H9 (cell line): Measurements from ENCODE around the gene RNF130. TPM values are rescaled to one million over a fixed set of nuclear protein-coding genes. Genes with fewer than 3 reads are reported as not detected.

Experiments
- DNase-seq: peaks from one replicate; pipeline ENCODE4 v3.0.0-alpha.2; 2017
- H2AFZ ChIP-seq: one replicate; pipeline ENCODE4 v1.6.1; 2013; ENCODE audit warnings: mild to moderate bottlenecking, low read length, control low read depth, moderate library complexity
- H2AK5ac ChIP-seq: 2 replicates; pipeline ENCODE4 v1.6.1; 2013; ENCODE audit warnings: low read length, control low read depth, mixed read lengths; ENCODE audit not compliant: insufficient read length
- H2BK120ac ChIP-seq: one replicate; pipeline ENCODE4 v1.6.1; 2013; ENCODE audit warnings: low read depth, mild to moderate bottlenecking, low read length, control low read depth, inconsistent platforms; ENCODE audit not compliant: poor library complexity, severe bottlenecking
- H2BK12ac ChIP-seq: 2 replicates; pipeline ENCODE4 v1.6.1; 2013; ENCODE audit warnings: low read length, control low read depth, mixed read lengths, low read depth; ENCODE audit not compliant: insufficient read length
- H2BK15ac ChIP-seq: 2 replicates; pipeline ENCODE4 v1.6.1; 2013; ENCODE audit warnings: low read depth, low read length, control low read depth
- H2BK20ac ChIP-seq: one replicate; pipeline ENCODE4 v1.6.1; 2013; ENCODE audit warnings: low read depth, mild to moderate bottlenecking, low read length, control low read depth, inconsistent platforms; ENCODE audit not compliant: poor library complexity, severe bottlenecking
- H2BK5ac ChIP-seq: 2 replicates; pipeline ENCODE4 v1.6.1; 2013; ENCODE audit warnings: low read length, control low read depth, mixed read lengths; ENCODE audit not compliant: insufficient read length
- H3K14ac ChIP-seq: 2 replicates; pipeline ENCODE4 v1.6.1; 2013; ENCODE audit warnings: low read length, control low read depth; ENCODE audit not compliant: insufficient read depth
- H3K18ac ChIP-seq: 2 replicates; pipeline ENCODE4 v1.6.1; 2013; ENCODE audit warnings: low read depth, mild to moderate bottlenecking, mixed read lengths, low read length, control low read depth; ENCODE audit not compliant: insufficient read length
- H3K23ac ChIP-seq: 2 replicates; pipeline ENCODE4 v1.6.1; 2013; ENCODE audit warnings: low read length, control low read depth, mixed read lengths, low read depth; ENCODE audit not compliant: insufficient read length
- H3K23me2 ChIP-seq: 2 replicates; pipeline ENCODE4 v1.6.1; 2013; ENCODE audit warnings: low read depth, mild to moderate bottlenecking, mixed read lengths, low read length, control low read depth; ENCODE audit not compliant: insufficient read length, poor library complexity, severe bottlenecking
- H3K27ac ChIP-seq: 2 replicates; pipeline ENCODE4 v1.5.1; 2013; ENCODE audit warnings: low read length, control low read depth, mixed read lengths, low read depth; ENCODE audit not compliant: insufficient read length
- H3K27me3 ChIP-seq: 2 replicates; pipeline ENCODE4 v1.6.1; 2013; ENCODE audit warnings: low read length, control low read depth, inconsistent platforms; ENCODE audit not compliant: insufficient read depth
- H3K4ac ChIP-seq: 2 replicates; pipeline ENCODE4 v1.6.1; 2013; ENCODE audit warnings: low read depth, mild to moderate bottlenecking, control low read depth, inconsistent platforms, low read length, moderate library complexity
- H3K4me1 ChIP-seq: 2 replicates; pipeline ENCODE4 v1.6.1; 2013; ENCODE audit warnings: low read length, control low read depth, inconsistent platforms; ENCODE audit not compliant: insufficient read depth
- H3K4me2 ChIP-seq: 2 replicates; pipeline ENCODE4 v1.6.1; 2013; ENCODE audit warnings: low read length, control low read depth, mixed read lengths; ENCODE audit not compliant: insufficient read length, insufficient read depth
- H3K56ac ChIP-seq: 2 replicates; pipeline ENCODE4 v1.6.1; 2013; ENCODE audit warnings: low read depth, mild to moderate bottlenecking, mixed read lengths, low read length, control low read depth; ENCODE audit not compliant: insufficient read length
- H3K79me1 ChIP-seq: 2 replicates; pipeline ENCODE4 v1.6.1; 2013; ENCODE audit warnings: low read depth, mild to moderate bottlenecking, moderate library complexity, low read length, control low read depth, inconsistent platforms; ENCODE audit not compliant: insufficient read depth, poor library complexity, severe bottlenecking
- H3K79me2 ChIP-seq: 2 replicates; pipeline ENCODE4 v1.6.1; 2013; ENCODE audit warnings: low read length, control low read depth, inconsistent platforms; ENCODE audit not compliant: insufficient read depth
- H3K9ac ChIP-seq: 2 replicates; pipeline ENCODE4 v1.6.1; 2013; ENCODE audit warnings: low read length, control low read depth, mixed read lengths; ENCODE audit not compliant: insufficient read length; ENCODE audit errors: extremely low read depth
- H3K9me3 ChIP-seq: one replicate; pipeline ENCODE4 v1.6.1; 2013; ENCODE audit warnings: low read depth, low read length, inconsistent platforms; ENCODE audit not compliant: control insufficient read depth
- H3T11ph ChIP-seq: one replicate; pipeline ENCODE4 v1.6.1; 2013; ENCODE audit warnings: mild to moderate bottlenecking, low read length, control low read depth, inconsistent platforms
- H4K20me1 ChIP-seq: one replicate; pipeline ENCODE4 v1.6.1; 2013; ENCODE audit not compliant: control insufficient read depth, insufficient read length, insufficient read depth
- H4K5ac ChIP-seq: 2 replicates; pipeline ENCODE4 v1.6.1; 2013; ENCODE audit warnings: low read depth, mild to moderate bottlenecking, mixed read lengths, low read length, control low read depth; ENCODE audit not compliant: insufficient read length
- H4K8ac ChIP-seq: replicated peaks from 2 replicates; pipeline ENCODE4 v1.6.1; 2013; ENCODE audit warnings: low read length, control low read depth, mixed read lengths, low read depth; ENCODE audit not compliant: insufficient read length
- H4K91ac ChIP-seq: 2 replicates; pipeline ENCODE4 v1.6.1; 2013; ENCODE audit warnings: low read depth, mild to moderate bottlenecking, moderate library complexity, mixed read lengths, low read length, control low read depth; ENCODE audit not compliant: insufficient read length
- H3K27ac Mint-ChIP-seq, 3 experiments: 2 replicates in 2 of 3; 3 replicates in 1 of 3; pipeline ENCODE4 v1.8.0; 2020 to 2021; ENCODE audit warnings: mixed read lengths in 3 of 3, mild to moderate bottlenecking in 1 of 3, moderate library complexity in 1 of 3
- H3K27me3 Mint-ChIP-seq: 2 replicates; pipeline ENCODE4 v1.8.0; 2021; ENCODE audit warnings: low read depth, mild to moderate bottlenecking, moderate library complexity, mixed read lengths
- H3K36me3 Mint-ChIP-seq, 3 experiments: 2 replicates in 2 of 3; 3 replicates in 1 of 3; pipeline ENCODE4 v1.8.0; 2020 to 2021; ENCODE audit warnings: low read depth in 3 of 3, mixed read lengths in 3 of 3; ENCODE audit not compliant: insufficient read depth in 1 of 3
- H3K4me1 Mint-ChIP-seq, 2 experiments: 2 replicates each; pipeline ENCODE4 v1.8.0; 2020; ENCODE audit warnings: mixed read lengths in 2 of 2
- H3K4me3 Mint-ChIP-seq, 2 experiments: 2 replicates in 1 of 2; 3 replicates in 1 of 2; pipeline ENCODE4 v1.8.0; 2020 to 2021; ENCODE audit warnings: mild to moderate bottlenecking in 2 of 2, mixed read lengths in 2 of 2, moderate library complexity in 1 of 2
- H3K9me3 Mint-ChIP-seq, 2 experiments: 2 replicates in 1 of 2; 3 replicates in 1 of 2; pipeline ENCODE4 v1.8.0; 2020; ENCODE audit warnings: mild to moderate bottlenecking in 2 of 2, mixed read lengths in 2 of 2, moderate library complexity in 1 of 2
- CTCF ChIP-seq: fragments of 200-600 bp; sonication (generic); conservative IDR thresholded peaks from 3 replicates; pipeline ENCODE4 v1.8.0; 2021; ENCODE audit warnings: antibody characterized with exemption, mild to moderate bottlenecking
- WGBS: extraction: QIAGEN DNeasy Blood & Tissue Kit; methylation state at CpG from one replicate; pipeline ENCODE4 v1.1.7; 2013; ENCODE audit warnings: missing lambda C conversion rate, low lambda C conversion rate, mixed read lengths; ENCODE audit not compliant: insufficient read length; ENCODE audit errors: extremely low coverage; 5-methylcytosine and 5-hydroxymethylcytosine counted together
- total RNA-seq: library from RNA; stranded (reverse); gene quantifications from 2 replicates; pipeline ENCODE4 v1.2.1, GENCODE V29; 2021

The RNF130 gene
- total RNA-seq, 1 experiment from 2014 or later = 80.0 TPM

- H3K27me3 Mint-ChIP-seq = peaks cover 3% of the 10 kb centered on the region
- H3K36me3 Mint-ChIP-seq = peaks cover 2 to 11% (median 5%) of the 10 kb centered on the region in 3 experiments; a peak in 6 of 7 replicates
- Histone ChIP-seq H2BK15ac (no peak overlapping the region), H3K4me1 (no peaks in the 10 kb centered on the region), H4K91ac (no peak overlapping the region), H3K4ac (no peak overlapping the region), H3K18ac (no peak overlapping the region), H3K9me3 (no peaks in the 10 kb centered on the region), H2BK5ac (no peak overlapping the region), H4K5ac (no peak overlapping the region), H3K4me2 (no peak overlapping the region), H2AK5ac (no peak overlapping the region), H3K14ac (no peak overlapping the region), H2BK120ac (no peak overlapping the region), H3K56ac (no peak overlapping the region), H3K23ac (no peak overlapping the region), H2BK20ac (no peak overlapping the region), H3K9ac (no peak overlapping the region), H3K27me3 (no peaks in the 10 kb centered on the region), H3K79me1 (no peaks in the 10 kb centered on the region), H4K20me1 (no peaks in the 10 kb centered on the region), H3K23me2 (peaks cover 2% of the 10 kb centered on the region), H3K79me2 (no peaks in the 10 kb centered on the region), H3T11ph (no peak overlapping the region), H2AFZ (no peak overlapping the region), H2BK12ac (no peak overlapping the region), H3K27ac (no peak overlapping the region), H4K8ac (no peak overlapping the region)
- 0 out of 4 replicates have a peak, but pooled peaks cover 0 to 2% of the 10 kb centered on the region in 2 experiments for H3K4me1 Mint-ChIP-seq
- H3K27ac Mint-ChIP-seq = no peak overlapping the region
- no peak overlapping the region for H3K4me3 Mint-ChIP-seq
- no peak for DNase-seq
- WGBS = no CpG with 5 or more reads among the region's 20 CpGs
- peaks cover 5 to 17% of the 10 kb centered on the region in 2 experiments for H3K9me3 Mint-ChIP-seq
- TF ChIP-seq CTCF = no peak
Measured at GRCh38 chr5:180101451-180102105, 30.0 kb upstream of the RNF130 start.
